Measurements from ENCODE around the gene CCND2.
"Not testable (repeated sequence)": the region's sequence is repeated elsewhere in the genome, so short reads cannot be mapped to it uniquely, and the experiment has no call there.

Gene CCND2

DNA sequence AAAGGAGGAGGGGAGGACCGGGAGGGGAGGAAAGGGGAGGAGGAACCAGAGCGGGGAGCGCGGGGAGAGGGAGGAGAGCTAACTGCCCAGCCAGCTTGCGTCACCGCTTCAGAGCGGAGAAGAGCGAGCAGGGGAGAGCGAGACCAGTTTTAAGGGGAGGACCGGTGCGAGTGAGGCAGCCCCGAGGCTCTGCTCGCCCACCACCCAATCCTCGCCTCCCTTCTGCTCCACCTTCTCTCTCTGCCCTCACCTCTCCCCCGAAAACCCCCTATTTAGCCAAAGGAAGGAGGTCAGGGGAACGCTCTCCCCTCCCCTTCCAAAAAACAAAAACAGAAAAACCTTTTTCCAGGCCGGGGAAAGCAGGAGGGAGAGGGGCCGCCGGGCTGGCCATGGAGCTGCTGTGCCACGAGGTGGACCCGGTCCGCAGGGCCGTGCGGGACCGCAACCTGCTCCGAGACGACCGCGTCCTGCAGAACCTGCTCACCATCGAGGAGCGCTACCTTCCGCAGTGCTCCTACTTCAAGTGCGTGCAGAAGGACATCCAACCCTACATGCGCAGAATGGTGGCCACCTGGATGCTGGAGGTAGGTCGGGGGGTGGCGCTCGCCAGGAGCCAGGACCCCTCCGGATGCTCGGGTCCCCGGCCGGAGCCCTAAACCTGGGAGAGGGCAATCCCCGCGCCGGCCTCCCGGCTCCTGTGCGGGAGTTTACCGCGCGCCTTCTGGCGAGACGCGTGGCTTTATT, at the start of gene CCND2:
Gene CCND2, plus strand, starts transcription at position 111 of the 744 bp plus-strand sequence. Its CDS starts 279 bp downstream, at position 390.
- DNase-seq, result peak; percentile 64 to 71

GRCh38 chr12:4224206-4224889, 49.2 kb upstream of the CCND2 start:
- DNase-seq, result no peak

DNA sequence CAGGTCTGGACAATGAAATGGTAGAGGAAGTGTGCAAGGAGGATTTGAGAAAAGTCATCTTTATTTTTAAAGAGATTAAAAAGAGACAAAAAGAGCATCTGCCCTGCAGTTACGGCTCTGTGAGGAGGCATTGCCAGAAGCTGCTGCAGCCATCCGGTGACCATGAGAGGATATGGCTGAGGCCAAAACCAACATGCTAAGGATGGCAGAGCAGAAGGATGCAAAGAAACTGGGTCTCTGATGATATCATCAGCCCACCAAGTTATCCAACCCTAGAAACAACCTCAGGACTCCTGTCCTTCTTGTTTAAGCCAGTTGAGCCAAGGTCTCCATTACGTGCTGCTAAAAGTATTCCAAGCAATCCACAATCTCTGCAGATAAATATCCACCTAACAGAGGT, 48.0 kb upstream of the CCND2 start:
- DNase-seq, result no peak

DNA sequence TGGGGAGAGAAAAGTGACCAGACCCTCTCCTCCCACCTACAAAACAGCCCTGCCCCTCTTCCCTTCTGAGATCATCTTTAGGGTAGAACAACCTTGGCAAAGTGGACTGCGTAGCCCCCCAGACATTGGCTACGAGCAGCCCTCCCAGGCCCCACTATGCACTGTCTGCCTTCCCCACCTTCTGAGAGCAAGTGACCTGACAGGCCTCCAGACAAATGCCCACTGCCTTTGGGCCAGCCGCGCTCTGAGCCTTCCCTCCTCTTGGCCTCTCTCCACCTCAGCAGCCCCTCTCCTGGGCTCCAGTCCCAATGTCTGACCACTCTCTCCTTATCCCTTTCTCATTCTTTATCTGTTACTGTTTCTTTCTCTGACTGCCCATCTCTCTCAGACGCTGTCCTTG, 46.5 kb upstream of the CCND2 start:
- no peak for DNase-seq

GRCh38 chr12:4228122-4228580, 45.4 kb upstream of the CCND2 start:
- DNase-seq, result no peak

DNA sequence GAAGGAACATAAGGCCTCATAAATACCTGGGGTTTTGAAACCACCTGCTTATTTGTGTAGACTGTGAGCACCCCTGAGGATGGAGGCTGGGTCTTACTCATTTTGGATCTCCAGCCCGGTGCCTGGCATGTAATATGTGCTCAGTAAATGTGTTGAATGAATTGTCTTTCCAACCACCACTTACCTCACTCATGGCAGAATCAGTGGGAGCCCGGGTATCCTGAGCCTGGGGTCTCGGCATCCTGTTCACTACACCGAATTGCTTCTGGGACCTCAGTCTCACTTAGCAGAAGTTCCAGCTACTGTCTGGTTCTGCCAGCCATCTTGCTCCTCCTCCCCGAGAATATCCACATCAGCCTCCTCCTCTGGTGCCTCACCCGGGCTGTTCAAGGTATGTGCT, 43.0 kb upstream of the CCND2 start:
- no peak for DNase-seq

DNA sequence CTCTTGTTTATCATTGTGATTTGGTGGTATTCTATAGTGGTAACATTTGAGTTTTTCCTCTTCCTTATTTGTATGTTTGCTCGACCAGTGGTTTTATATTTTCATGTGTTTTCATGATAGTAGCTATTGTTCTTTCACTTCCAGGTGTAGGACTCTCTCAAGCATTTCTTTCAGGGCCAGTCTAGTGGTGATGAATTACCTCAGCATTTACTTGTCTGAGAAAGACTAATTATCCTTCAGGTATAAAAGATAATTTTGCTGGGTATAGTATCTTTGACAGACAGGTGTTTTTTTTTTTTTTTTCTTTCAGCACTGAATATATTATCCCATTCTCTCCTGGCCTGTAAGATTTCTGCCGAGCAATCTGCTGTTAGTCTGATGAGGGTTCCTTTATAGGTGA, 35.0 kb upstream of the CCND2 start:
- DNase-seq, result no peak

DNA sequence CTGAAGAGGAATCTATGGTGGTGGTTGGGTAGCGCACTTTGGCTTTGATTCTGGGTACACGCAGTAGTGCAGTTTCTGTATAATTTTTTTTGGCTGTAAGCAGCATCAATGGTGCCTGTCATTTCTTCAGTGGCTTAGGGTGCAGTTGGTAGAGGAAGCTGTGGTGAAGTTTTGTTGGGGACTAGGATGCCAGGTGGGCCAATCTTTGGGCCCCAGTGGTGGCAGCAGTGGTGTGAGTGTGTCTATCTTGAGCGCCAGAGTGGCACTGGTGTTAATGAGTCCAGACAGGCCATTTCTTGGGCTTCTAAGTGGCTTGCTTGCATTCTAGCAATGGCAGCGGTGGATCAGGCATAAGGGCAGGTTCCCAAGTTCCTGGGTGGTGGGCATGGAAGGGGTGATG, 33.8 kb upstream of the CCND2 start:
- DNase-seq, result no peak

GRCh38 chr12:4240161-4240783, 33.3 kb upstream of the CCND2 start:
- no peak for DNase-seq

DNA sequence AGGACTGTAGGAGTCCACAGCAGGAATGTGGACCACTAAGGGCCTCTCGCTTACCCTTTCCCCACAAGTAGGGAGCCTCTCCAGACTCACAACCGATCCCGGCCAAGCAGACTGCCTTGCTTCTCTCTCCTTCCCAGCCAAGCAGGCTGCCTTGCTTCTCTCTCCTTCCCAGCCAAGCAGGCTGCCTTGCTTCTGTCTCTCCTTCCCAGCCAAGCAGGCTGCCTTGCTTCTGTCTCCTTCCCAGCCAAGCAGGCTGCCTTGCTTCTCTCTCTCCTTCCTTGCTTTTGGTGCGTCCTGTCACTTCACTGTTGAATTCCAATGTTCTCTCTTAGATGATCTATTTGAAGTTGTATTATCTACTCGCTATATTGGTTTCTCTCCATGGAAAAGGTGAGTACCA, 32.6 kb upstream of the CCND2 start:
- no peak for DNase-seq

- DNase-seq, result no peak
Observed at GRCh38 chr12:4241592-4241991, 32.0 kb upstream of the CCND2 start.

- no peak for DNase-seq
Observed at GRCh38 chr12:4242595-4242994, 31.0 kb upstream of the CCND2 start.

- DNase-seq, result no peak
Observed at GRCh38 chr12:4243091-4243490, 30.5 kb upstream of the CCND2 start.

DNA sequence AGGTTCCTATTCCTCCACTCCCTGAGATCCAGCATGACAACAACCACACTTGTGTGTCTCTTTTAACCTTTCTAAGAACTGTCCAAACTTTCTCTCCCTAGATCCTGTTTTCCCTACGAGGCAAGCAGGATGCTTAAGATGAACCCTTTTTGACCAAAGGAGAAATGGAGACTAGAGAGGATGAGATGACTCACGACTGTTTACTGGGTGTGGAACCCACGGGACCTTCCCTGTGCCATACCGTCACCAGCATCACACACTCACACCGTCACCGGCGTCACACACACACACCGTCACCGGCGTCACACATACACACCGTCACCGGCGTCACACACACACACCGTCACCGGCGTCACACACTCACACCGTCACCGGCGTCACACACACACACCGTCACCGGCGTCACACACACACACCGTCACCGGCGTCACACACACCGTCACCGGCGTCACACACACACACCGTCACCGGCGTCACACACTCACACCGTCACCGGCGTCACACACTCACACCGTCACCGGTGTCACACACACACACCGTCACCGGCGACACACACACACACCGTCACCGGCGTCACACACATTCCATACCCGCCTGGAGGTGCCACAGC, 30.0 kb upstream of the CCND2 start:
- not testable (repeated sequence) for DNase-seq

GRCh38 chr12:4244868-4245267, 28.7 kb upstream of the CCND2 start:
- DNase-seq, result no peak

DNA sequence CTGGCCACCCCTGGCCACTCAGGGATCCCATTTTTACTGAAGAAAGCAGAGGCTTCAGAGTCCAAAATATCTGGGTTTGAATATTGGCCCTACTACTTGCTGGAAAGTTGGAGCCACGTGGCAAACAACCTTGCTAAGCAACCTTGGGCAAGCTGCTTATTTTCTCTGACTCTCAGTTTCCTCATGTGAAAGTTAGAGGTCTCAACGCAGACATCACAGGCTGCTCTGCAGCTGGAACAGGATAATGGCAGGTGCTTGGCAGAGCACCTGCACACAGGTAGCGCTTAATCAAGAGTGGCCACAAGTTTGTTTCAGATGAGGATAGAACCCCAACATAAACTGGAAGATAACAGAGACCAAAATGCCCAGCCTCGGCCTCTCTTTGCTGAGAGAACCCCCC, 28.1 kb upstream of the CCND2 start:
- DNase-seq, result no peak

GRCh38 chr12:4246116-4246515, 27.4 kb upstream of the CCND2 start:
- DNase-seq, result no peak

DNA sequence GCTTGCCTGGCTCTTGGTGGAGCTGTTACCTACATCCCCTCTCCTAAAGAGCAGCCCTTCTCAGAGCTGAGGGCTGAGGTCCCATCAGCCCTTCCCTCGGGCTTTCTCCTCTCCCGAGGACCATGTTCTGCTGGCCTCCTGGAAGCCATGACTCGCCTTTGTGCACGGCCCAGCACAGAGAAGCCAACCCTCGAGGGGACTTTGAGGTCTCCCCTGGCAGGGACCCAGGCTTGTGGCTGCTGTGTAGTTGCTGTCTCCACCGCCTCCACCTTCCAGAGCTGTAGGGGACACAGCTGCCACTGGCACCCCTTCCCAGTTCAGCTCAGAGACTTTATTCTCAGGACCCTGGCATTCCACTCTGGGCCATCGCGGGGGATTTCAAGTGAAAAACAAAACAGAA, 22.9 kb upstream of the CCND2 start:
- no peak for DNase-seq

DNA sequence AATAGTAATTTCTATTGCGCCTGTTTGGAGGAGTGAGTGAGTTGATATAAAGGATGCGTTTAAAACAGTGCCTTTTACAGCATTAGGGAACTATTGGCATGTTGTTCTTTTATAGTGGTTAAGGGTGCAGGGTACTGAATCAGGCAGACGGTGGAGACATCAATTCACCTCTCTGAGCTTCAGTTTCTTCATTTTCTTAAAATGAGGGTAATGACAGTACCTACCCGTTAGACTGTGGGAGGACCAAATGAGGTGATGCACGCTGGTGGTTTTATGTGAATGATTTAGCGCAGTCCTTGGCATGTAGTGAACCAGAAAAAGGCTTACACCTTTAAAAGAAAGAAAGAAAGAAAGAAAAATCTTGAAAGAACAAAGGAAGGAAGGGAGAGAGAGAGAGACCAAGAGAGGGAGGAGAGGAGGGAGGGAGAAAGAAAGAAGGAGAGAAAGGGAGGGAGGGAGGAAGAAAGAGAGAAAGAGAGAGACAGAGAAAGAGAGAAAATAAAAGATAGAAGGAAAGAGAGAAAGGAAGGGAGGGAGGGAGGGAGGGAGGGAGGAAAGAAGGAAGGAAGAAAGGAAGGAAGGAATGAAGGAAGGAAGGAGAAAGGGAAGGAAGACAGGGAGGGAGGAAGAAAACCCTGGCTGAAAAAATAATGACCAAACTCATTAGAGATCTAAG, 22.2 kb upstream of the CCND2 start:
- peak; percentile 4 to 19 for DNase-seq

GRCh38 chr12:4251967-4252366, 21.6 kb upstream of the CCND2 start:
- no peak for DNase-seq

- DNase-seq, result no peak
Observed at GRCh38 chr12:4252601-4253000, 21.0 kb upstream of the CCND2 start.

DNA sequence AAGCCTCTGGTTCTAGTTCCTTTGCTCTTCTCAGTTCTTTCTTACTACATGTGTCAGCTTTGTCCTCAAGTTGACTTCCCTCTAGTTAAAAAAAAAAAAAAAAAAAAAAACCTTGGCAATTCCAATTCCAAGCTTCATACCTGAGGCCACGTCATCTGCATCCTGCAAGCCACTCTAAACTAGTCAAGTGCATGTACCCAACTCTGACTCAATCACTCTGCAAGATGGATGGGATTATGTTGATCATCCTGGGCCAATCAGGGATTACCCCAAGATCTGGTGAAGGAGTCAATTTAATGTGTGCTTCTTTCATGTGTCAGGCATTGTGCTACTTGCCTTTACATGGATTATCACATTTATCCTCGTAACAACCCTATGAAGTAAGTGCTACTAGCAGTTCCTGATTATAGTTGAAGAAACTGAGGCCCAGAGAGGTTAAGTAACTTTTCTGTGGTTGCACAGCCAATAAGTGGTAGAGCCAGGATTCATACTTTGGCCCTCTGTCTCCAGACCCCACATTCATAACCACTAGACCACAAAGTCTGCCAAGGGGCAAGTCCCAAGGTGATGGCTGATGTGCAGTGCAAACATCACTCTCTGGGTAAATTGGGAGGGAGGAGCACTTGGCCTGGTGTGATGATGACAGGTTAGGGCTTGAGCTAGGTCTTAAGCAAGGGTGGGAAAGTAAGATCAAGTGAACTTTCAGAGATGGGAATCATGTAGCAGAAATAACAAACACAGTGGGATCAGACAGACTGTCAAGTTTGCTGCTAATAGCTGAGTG, 17.3 kb upstream of the CCND2 start:
- no peak for DNase-seq
